ENCODE data around the gene PLA2G2F.

DNA sequence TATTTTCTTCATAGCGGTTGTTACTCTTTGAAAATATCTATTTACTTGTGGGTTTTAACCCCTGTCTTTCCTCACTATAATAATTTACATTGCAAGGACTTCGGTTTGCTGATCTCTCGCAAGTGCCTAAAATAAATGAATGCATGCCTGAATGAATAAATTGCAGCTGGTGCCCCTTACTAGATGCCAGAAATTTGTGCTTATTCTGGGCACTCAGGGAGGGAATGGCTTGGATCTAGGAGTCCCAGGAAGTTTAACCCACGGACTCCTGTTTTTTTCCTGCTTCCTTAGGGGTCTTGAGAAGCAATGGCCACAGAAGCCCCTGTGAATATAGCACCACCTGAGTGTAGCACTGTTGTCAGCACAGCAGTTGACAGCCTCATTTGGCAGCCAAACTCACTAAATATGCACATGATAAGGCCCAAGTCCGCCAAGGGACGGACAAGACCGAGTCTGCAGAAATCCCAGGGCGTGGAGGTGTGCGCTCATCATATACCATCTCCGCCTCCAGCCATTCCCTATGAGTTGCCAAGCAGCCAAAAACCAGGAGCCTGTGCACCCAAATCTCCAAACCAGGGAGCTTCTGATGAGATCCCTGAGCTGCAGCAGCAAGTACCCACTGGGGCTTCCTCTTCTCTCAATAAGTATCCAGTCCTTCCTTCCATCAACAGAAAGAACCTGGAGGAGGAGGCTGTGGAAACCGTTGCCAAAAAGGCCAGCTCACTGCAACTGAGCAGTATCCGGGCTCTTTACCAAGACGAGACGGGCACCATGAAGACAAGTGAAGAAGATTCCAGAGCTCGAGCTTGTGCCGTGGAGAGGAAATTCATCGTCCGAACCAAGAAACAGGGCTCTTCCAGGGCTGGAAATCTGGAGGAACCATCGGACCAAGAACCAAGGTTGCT, 51.4 kb downstream of the PLA2G2F start:
- TF ChIP-seq POLR2A (IDR thresholded peaks at IDR 0.05), result no peak
- TF ChIP-seq, protein P1, sequence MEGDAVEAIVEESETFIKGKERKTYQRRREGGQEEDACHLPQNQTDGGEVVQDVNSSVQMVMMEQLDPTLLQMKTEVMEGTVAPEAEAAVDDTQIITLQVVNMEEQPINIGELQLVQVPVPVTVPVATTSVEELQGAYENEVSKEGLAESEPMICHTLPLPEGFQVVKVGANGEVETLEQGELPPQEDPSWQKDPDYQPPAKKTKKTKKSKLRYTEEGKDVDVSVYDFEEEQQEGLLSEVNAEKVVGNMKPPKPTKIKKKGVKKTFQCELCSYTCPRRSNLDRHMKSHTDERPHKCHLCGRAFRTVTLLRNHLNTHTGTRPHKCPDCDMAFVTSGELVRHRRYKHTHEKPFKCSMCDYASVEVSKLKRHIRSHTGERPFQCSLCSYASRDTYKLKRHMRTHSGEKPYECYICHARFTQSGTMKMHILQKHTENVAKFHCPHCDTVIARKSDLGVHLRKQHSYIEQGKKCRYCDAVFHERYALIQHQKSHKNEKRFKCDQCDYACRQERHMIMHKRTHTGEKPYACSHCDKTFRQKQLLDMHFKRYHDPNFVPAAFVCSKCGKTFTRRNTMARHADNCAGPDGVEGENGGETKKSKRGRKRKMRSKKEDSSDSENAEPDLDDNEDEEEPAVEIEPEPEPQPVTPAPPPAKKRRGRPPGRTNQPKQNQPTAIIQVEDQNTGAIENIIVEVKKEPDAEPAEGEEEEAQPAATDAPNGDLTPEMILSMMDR (IDR thresholded peaks at IDR 0.05), result no peak
